ENCODE measurements around the gene ITGA2B. TPM values are rescaled to one million over a fixed set of nuclear protein-coding genes. Genes with fewer than 3 reads are reported as not detected.

ITGA2B gene
- total and polyA plus RNA-seq, 10 of the 15 experiments (the other 5 are each of a cell fraction or from before 2014, with no cell fraction given): 0.04 to 0.51 (median 0.21) TPM; not detected in 1

GRCh38 chr17:44326861-44327444, 62.5 kb downstream of the ITGA2B start:
- peak overlapping the region; percentile 54 for H2AFZ ChIP-seq (ENCODE audit: control insufficient read depth, low read depth, low read length)
- peaks cover 2 to 3% of the 10 kb centered on the region in 2 experiments; a peak in 2 of 4 replicates for H3K36me3 ChIP-seq (ENCODE audit: control insufficient read depth in 2 of 2, insufficient read depth in 2 of 2, low read length in 1 of 2)
- BruUV-seq (replicated peaks): no TSS peak
- peak overlapping the region; percentile 83 for H3K27ac ChIP-seq (ENCODE audit: control insufficient read depth, insufficient read depth)
- DNase-seq (ENCODE audit: low read depth, low spot score) (peak; percentile 79), FAIRE-seq (peak; percentile 68), ATAC-seq (peak; percentile 79)
- POLR2A ChIA-PET: interaction anchor here (0.5 to 1.6 kb wide), 14 partner anchors 10 to 213 kb away, joined by 3 to 11 read pairs (median 4); partner anchors contain the start of genes GRN and TMUB2
- CTCF ChIA-PET: interaction anchor here (0.6 to 3.8 kb wide), 15 partner anchors 8 to 896 kb away, joined by 3 to 46 read pairs (median 4); partner anchors contain the start of genes GRN, HDAC5 and TMUB2
- no peaks in the 10 kb centered on the region for H3K27me3 ChIP-seq (replicated peaks in 1 of 2; ENCODE audit: control insufficient read depth in 2 of 2, insufficient read depth in 2 of 2, low read length in 1 of 2)
- peaks cover 14% of the 10 kb centered on the region for H3K4me1 ChIP-seq (ENCODE audit: control insufficient read depth, insufficient read depth, low read length)
- H3K4me3 ChIP-seq: peak overlapping the region; percentile 60; the same call in 1 of the 2 replicates
- in situ Hi-C loops (cut with MboI): loop anchor here (5.0 kb wide), 2 partner anchors 125 to 185 kb away; partner anchors contain the start of gene HROB
- no peaks in the 10 kb centered on the region for H4K20me1 ChIP-seq (ENCODE audit: control insufficient read depth, insufficient read depth)
- 19% methylated on average over 30 of the region's 31 CpGs for WGBS (ENCODE audit: insufficient coverage, insufficient replicate concordance, low lambda C conversion rate, missing lambda C conversion rate)
- H3K79me2 ChIP-seq (ENCODE audit: control insufficient read depth, insufficient read depth, low read length): peaks cover 26% of the 10 kb centered on the region
- H3K4me2 ChIP-seq (ENCODE audit: control insufficient read depth, insufficient read depth): peak overlapping the region; percentile 88
- RAD21 ChIA-PET (ENCODE audit: unreplicated experiment): interaction anchor here (0.5 to 3.6 kb wide), 18 partner anchors 19 to 204 kb away, joined by 3 to 40 read pairs (median 4); partner anchors contain the start of genes GRN, HDAC5, TMUB2 and UBTF
- H3K9ac ChIP-seq (ENCODE audit: control insufficient read depth, insufficient read depth, low read length): peak overlapping the region; percentile 65
- intact Hi-C loops (cut with micrococcal nuclease; ENCODE audit: unreplicated experiment): loop anchor here (5.0 kb wide), 1 partner anchor 185 kb away; the partner anchor contains the start of gene HROB
- no peaks in the 10 kb centered on the region for H3K9me3 ChIP-seq (replicated peaks; ENCODE audit: control insufficient read depth, insufficient read depth, low read length)
- SMC1A ChIA-PET (ENCODE audit: uncharacterized antibody, unreplicated experiment): interaction anchor here (0.7 to 1.2 kb wide), 9 partner anchors 10 to 196 kb away, joined by 3 to 9 read pairs (median 4); partner anchors contain the start of gene GRN
- TF ChIP-seq CBFB (IDR thresholded peaks at IDR 0.05; ENCODE audit: low read depth) (0 out of 2 replicates have a peak, but pooled peaks have one; percentile 30), USF1 (IDR thresholded peaks at IDR 0.05; ENCODE audit: borderline replicate concordance, extremely low read length, insufficient read depth, low read depth, low read length) (peak; percentile 77), ZBTB40 (IDR thresholded peaks at IDR 0.05; ENCODE audit: borderline replicate concordance) (no peak), GABPA (IDR thresholded peaks at IDR 0.05; ENCODE audit: low read depth) (no peak), MLLT1 (IDR thresholded peaks at IDR 0.05) (peak; percentile 93), MXI1 (IDR thresholded peaks at IDR 0.05; ENCODE audit: low read depth, low read length) (peak; percentile 96), TBL1XR1 (IDR thresholded peaks at IDR 0.05; ENCODE audit: low read depth, low read length) (no peak), ZBTB4 (CRISPR knock-in tag; IDR thresholded peaks at IDR 0.05) (no peak), ZNF207 (IDR thresholded peaks at IDR 0.05; ENCODE audit: borderline replicate concordance) (0 out of 2 replicates have a peak, but pooled peaks have one; percentile 44), ZSCAN29 (IDR thresholded peaks at IDR 0.05) (no peak)

Measured in GM12878 (cell line).